Kidney (tissue), 14 donors: ENCODE results near the gene CEP95. TPM values are rescaled to one million over a fixed set of nuclear protein-coding genes. Genes with fewer than 3 reads are reported as not detected.

Experiments
- DNase-seq, 5 donors: peaks; one replicate each; pipeline ENCODE4 v3.0.0-alpha.2; 2013 to 2020
- FAIRE-seq: peaks from 2 replicates; lab custom pipeline; 2012; peaks lifted over from hg19 to GRCh38; lab: Jason Lieb, UNC
- H3K27ac ChIP-seq, 2 donors: one replicate each; pipeline ENCODE4 v1.7.0; 2013; ENCODE audit warnings: low read depth in 2 of 2, low read length in 2 of 2, inconsistent platforms in 1 of 2
- H3K27me3 ChIP-seq: one replicate; pipeline ENCODE4 v1.7.1; 2013; ENCODE audit warnings: low read length, inconsistent platforms; ENCODE audit not compliant: control insufficient read depth, insufficient read depth
- H3K36me3 ChIP-seq, 3 donors: one replicate each; pipeline versions ENCODE4 v1.7.0 to v1.7.1; 2013; ENCODE audit warnings: low read length in 3 of 3, control low read depth in 1 of 3, inconsistent platforms in 1 of 3; ENCODE audit not compliant: insufficient read depth in 3 of 3, control insufficient read depth in 2 of 3
- H3K4me1 ChIP-seq, 3 donors: one replicate each; pipeline versions ENCODE4 v1.7.0 to v1.7.1; 2013; ENCODE audit warnings: low read length in 3 of 3, inconsistent platforms in 1 of 3, low read depth in 1 of 3; ENCODE audit not compliant: control insufficient read depth in 2 of 3, insufficient read depth in 2 of 3
- H3K4me3 ChIP-seq, 3 donors: one replicate each; pipeline versions ENCODE4 v1.7.0 to v1.8.1; 2013; ENCODE audit warnings: low read length in 3 of 3, control low read depth in 1 of 3, inconsistent platforms in 1 of 3
- H3K9ac ChIP-seq, 3 donors: one replicate each; pipeline versions ENCODE4 v1.7.0 to v1.7.1; 2013; ENCODE audit warnings: low read length in 3 of 3, control low read depth in 1 of 3, inconsistent platforms in 1 of 3
- H3K9me3 ChIP-seq, 3 donors: one replicate each; pipeline versions ENCODE4 v1.7.0 to v1.7.1; 2013; ENCODE audit warnings: low read length in 3 of 3, control low read depth in 1 of 3, inconsistent platforms in 1 of 3; ENCODE audit not compliant: control insufficient read depth in 2 of 3, insufficient read depth in 1 of 3
- intact Hi-C: fragments of 100-400 bp; cut with DNase I; formaldehyde crosslinking; loops from one replicate; pipeline ENCODE4 v1.11.1; 2022
- polyA plus RNA-seq: library from polyadenylated mRNA; stranded (reverse); fragments of 350-450 nt; fragmentation: Illumina TruSeq; extraction: RNeasy Lipid Tissue Mini Kit (QIAGEN cat#74804); gene quantifications from one replicate; pipeline ENCODE4 v1.2.3, GENCODE V29; 2014; ENCODE audit warnings: low read depth, low replicate concordance; ENCODE audit not compliant: insufficient read depth
- total RNA-seq: library from RNA; stranded (reverse); fragmentation: NEBNext Ultra II Directional; extraction: Animal tissue kit (Norgen Biotek cat#: 25700); gene quantifications from one replicate; pipeline ENCODE4 v1.2.1, GENCODE V29; 2021
- TF ChIP-seq, protein P1 (sequence below): IDR thresholded peaks from 3 replicates; pipeline ENCODE4 v1.5.1; 2012; ENCODE audit warnings: mild to moderate bottlenecking, moderate library complexity, borderline replicate concordance; ENCODE audit not compliant: insufficient read depth; ENCODE audit errors: extremely low read depth
- donor health status: control.
- donor health status: control.
- donor health status: control.
- donor health status: control.
- donor health status: control.
- donor health status: DM: yes; HTN: yes; CAD: no.
- donor health status: Normal renal cell carcinoma (clear cell type).

The CEP95 gene
- total and polyA plus RNA-seq, 2 donors from 2014 or later: 25.3 to 49.3 TPM

- DNase-seq (no peak), FAIRE-seq (no peak)
- Histone ChIP-seq H3K36me3 (peaks cover 40 to 52% (median 44%) of the 10 kb centered on the region in 3 donors), H3K4me3 (no peak overlapping the region), H3K9ac (no peak overlapping the region), H3K9me3 (no peaks in the 10 kb centered on the region), H3K27ac (no peak overlapping the region), H3K27me3 (no peaks in the 10 kb centered on the region), H3K4me1 (peaks cover 0 to 26% (median 12%) of the 10 kb centered on the region in 3 donors)
- intact Hi-C loops: loop anchor here (10.0 kb wide), 1 partner anchor 74 kb away; no protein-coding TSS in a partner anchor
- TF ChIP-seq, protein P1, sequence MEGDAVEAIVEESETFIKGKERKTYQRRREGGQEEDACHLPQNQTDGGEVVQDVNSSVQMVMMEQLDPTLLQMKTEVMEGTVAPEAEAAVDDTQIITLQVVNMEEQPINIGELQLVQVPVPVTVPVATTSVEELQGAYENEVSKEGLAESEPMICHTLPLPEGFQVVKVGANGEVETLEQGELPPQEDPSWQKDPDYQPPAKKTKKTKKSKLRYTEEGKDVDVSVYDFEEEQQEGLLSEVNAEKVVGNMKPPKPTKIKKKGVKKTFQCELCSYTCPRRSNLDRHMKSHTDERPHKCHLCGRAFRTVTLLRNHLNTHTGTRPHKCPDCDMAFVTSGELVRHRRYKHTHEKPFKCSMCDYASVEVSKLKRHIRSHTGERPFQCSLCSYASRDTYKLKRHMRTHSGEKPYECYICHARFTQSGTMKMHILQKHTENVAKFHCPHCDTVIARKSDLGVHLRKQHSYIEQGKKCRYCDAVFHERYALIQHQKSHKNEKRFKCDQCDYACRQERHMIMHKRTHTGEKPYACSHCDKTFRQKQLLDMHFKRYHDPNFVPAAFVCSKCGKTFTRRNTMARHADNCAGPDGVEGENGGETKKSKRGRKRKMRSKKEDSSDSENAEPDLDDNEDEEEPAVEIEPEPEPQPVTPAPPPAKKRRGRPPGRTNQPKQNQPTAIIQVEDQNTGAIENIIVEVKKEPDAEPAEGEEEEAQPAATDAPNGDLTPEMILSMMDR: no peak
These were observed 8.2 kb upstream of the CEP95 start for GRCh38 chr17:64498308-64499203.

DNA sequence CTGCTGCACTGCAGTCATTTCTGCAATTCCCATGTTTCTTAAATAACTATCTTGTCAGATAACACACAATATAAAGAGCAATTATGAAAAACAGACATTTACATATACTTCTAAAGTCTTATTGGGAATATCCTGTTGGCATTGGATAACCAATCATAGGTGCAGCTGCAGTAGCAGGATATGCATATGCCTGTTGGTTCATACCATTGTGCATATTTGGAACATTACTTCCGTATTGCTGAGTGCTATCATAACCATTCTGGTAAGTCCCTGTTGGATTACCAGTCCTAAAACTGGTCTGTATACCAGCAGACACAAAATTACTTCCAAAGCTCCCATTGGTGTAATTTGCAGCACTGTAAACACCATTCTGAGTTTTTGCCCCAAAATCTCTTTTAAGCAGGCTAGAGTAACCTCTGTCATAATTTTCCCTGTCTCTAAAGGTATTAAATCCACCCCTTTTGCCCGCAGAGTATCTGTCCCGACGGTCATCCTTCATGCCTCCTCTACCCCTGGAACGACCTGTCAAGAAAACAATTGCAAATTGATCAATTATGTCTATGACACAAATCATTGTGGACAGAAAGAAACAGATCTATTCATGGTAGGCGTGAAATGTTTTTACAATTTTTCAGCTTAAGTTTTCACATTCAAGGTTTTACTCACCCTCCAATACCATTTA, 6.8 kb upstream of the CEP95 start:
- intact Hi-C loops: loop anchor here (10.0 kb wide), 1 partner anchor 75 kb away; no protein-coding TSS in a partner anchor
- no peak overlapping the region for H3K9ac ChIP-seq
- no peak overlapping the region for H3K4me3 ChIP-seq
- peaks cover 0 to 26% (median 16%) of the 10 kb centered on the region in 3 donors for H3K4me1 ChIP-seq
- no peak overlapping the region for H3K27ac ChIP-seq
- no peaks in the 10 kb centered on the region for H3K27me3 ChIP-seq
- peaks cover 47 to 66% (median 51%) of the 10 kb centered on the region in 3 donors for H3K36me3 ChIP-seq
- no peak for DNase-seq
- TF ChIP-seq, protein P1: no peak
- FAIRE-seq: no peak
- no peaks in the 10 kb centered on the region for H3K9me3 ChIP-seq

GRCh38 chr17:64500487-64500859, 6.3 kb upstream of the CEP95 start:
- TF ChIP-seq, protein P1: no peak
- Histone ChIP-seq H3K9ac (no peak overlapping the region), H3K4me1 (peaks cover 0 to 26% (median 16%) of the 10 kb centered on the region in 3 donors), H3K4me3 (no peak overlapping the region), H3K27ac (no peak overlapping the region), H3K9me3 (no peaks in the 10 kb centered on the region), H3K27me3 (no peaks in the 10 kb centered on the region), H3K36me3 (peaks cover 47 to 68% (median 51%) of the 10 kb centered on the region in 3 donors)
- no peak for DNase-seq
- no peak for FAIRE-seq
- intact Hi-C loops: no loop called here
